GM06990 (cell line): ENCODE results near the gene SYNE1.

Experiments used
- DNase-seq: peaks from one replicate; pipeline ENCODE4 v3.0.0-alpha.2; 2011; ENCODE audit not compliant: insufficient read length; ENCODE audit errors: extremely low read depth
- H3K27me3 ChIP-seq: replicated peaks from 2 replicates; pipeline ENCODE4 v1.6.0; 2011; ENCODE audit warnings: low read length; ENCODE audit not compliant: control insufficient read depth, insufficient read depth
- H3K36me3 ChIP-seq: 2 replicates; pipeline ENCODE4 v1.5.1; 2011; ENCODE audit warnings: low read length; ENCODE audit not compliant: control insufficient read depth, insufficient read depth
- H3K4me3 ChIP-seq: replicated peaks from 2 replicates; pipeline ENCODE4 v1.5.1; 2011; ENCODE audit warnings: low read depth, mild to moderate bottlenecking, control low read depth, low read length
- TF ChIP-seq, protein P1 (sequence below): IDR thresholded peaks from 2 replicates; pipeline ENCODE4 v1.5.1; 2011; ENCODE audit warnings: low read length, control low read depth, mild to moderate bottlenecking, inconsistent platforms; ENCODE audit not compliant: insufficient read depth, poor library complexity, severe bottlenecking

SYNE1 gene

GRCh38 chr6:152094276-152094675, 542.9 kb downstream of the SYNE1 start:
- Histone ChIP-seq H3K4me3 (no peak overlapping the region), H3K27me3 (no peaks in the 10 kb centered on the region; the same call in 1 of the 2 replicates), H3K36me3 (no peaks in the 10 kb centered on the region)
- TF ChIP-seq, protein P1, sequence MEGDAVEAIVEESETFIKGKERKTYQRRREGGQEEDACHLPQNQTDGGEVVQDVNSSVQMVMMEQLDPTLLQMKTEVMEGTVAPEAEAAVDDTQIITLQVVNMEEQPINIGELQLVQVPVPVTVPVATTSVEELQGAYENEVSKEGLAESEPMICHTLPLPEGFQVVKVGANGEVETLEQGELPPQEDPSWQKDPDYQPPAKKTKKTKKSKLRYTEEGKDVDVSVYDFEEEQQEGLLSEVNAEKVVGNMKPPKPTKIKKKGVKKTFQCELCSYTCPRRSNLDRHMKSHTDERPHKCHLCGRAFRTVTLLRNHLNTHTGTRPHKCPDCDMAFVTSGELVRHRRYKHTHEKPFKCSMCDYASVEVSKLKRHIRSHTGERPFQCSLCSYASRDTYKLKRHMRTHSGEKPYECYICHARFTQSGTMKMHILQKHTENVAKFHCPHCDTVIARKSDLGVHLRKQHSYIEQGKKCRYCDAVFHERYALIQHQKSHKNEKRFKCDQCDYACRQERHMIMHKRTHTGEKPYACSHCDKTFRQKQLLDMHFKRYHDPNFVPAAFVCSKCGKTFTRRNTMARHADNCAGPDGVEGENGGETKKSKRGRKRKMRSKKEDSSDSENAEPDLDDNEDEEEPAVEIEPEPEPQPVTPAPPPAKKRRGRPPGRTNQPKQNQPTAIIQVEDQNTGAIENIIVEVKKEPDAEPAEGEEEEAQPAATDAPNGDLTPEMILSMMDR = no peak
- DNase-seq = no peak

GRCh38 chr6:152093711-152094110, 543.5 kb downstream of the SYNE1 start:
- DNase-seq = no peak
- Histone ChIP-seq H3K4me3 (no peak overlapping the region), H3K36me3 (no peaks in the 10 kb centered on the region), H3K27me3 (no peaks in the 10 kb centered on the region; the same call in 1 of the 2 replicates)
- TF ChIP-seq, protein P1 = no peak

GRCh38 chr6:152091851-152092341, 545.3 kb downstream of the SYNE1 start:
- Histone ChIP-seq H3K36me3 (no peaks in the 10 kb centered on the region), H3K4me3 (no peak overlapping the region), H3K27me3 (no peaks in the 10 kb centered on the region; the same call in 1 of the 2 replicates)
- TF ChIP-seq, protein P1 = no peak
- DNase-seq = no peak

DNA sequence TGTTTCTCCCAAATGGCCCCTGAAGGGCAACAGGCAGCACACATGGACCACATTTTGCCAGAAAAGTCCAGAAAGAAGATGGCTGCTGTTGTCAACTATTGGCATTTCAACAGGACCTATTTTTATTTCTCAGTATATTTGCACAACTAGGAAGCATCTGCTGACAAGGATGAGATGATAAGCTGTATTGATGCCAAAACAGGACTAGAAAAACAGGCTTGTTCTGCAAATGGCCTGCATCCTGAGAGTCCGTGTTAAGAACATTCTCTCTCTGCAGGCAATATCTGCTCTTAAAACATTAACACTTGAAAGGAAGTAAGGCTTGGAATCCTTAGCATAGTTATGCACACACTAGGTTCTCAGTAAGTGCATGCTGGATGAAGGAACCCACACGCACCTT, 546.0 kb downstream of the SYNE1 start:
- Histone ChIP-seq H3K4me3 (no peak overlapping the region), H3K27me3 (no peaks in the 10 kb centered on the region; the same call in 1 of the 2 replicates), H3K36me3 (no peaks in the 10 kb centered on the region)
- TF ChIP-seq, protein P1 = no peak
- DNase-seq = no peak

DNA sequence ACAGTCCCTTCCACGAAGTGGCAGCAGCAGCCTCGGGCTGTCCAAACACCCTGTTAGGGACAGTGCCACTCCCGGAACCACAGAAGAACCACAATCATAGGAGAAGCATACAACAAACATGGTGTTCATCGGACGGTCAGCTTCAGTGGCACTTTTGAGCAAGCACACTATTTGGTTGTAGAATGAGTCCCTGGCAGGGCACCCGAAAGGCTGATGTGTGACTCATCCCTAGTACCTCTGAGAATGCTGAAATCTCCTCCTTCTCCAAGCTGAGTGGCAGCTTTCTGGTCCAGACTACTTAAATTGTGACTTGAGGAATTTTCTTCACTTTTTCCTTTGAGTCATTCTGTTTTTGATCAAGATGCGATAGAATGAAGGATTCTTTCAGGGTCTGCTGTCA, 547.2 kb downstream of the SYNE1 start:
- Histone ChIP-seq H3K27me3 (no peaks in the 10 kb centered on the region; the same call in 1 of the 2 replicates), H3K36me3 (no peaks in the 10 kb centered on the region), H3K4me3 (no peak overlapping the region)
- TF ChIP-seq, protein P1 = no peak
- DNase-seq = no peak

DNA sequence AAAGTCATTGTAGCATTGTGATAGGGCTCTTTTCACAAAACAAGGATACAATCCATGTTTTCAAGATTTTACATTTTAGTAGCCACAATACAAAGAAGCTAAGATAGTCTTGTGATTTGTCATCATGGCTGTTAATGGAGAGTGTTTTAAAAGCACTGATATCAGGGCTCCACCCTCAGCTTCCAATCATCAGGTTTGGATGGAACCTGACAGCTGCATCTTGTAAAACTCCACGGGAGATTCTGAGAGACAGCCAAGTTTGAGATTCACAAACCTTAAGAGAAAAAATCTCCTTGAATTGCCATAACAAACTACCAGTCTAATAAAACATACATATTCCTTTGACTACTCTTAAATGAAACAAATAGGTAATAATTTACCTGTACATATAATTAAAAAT, 549.5 kb downstream of the SYNE1 start:
- no peaks in the 10 kb centered on the region for H3K36me3 ChIP-seq
- DNase-seq = no peak
- no peak overlapping the region for H3K4me3 ChIP-seq
- H3K27me3 ChIP-seq = no peaks in the 10 kb centered on the region; the same call in 1 of the 2 replicates
- TF ChIP-seq, protein P1 = no peak
